ENCODE measurements around the gene ITGB4.

The ITGB4 gene

DNA sequence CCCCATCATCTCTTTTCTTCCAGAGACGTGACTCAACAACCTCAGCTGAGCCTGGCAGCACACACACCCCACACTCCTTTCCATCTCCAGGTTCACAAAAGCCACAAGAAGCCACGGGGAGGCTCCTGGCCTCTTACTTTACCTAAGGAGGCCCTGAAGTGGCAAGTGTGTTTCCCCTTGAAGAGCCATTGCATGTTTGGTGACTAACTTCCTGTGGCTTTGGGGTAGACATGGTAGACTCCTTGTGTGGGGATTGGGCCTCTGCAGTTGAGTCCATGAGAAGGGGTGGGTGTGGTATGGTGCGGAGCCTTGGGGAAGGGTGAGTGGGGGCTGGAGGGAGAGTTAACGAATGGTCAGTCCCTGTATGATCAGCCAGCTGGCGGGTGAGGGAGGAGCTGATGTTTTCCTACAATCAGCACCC lies 29.9 kb upstream of the ITGB4 start:
- ATAC-seq (replicated peaks; ENCODE audit: extremely low read depth, poor library complexity, severe bottlenecking) (no peak), DNase-seq (ENCODE audit: low spot score in 2 of 2) (no peak)
- Mint-ChIP-seq H3K4me1 (peaks cover 48% of the 10 kb centered on the region), H3K27ac (ENCODE audit: low read depth) (no peak overlapping the region), H3K27me3 (no peaks in the 10 kb centered on the region), H3K4me3 (no peak overlapping the region), H3K9me3 (no peaks in the 10 kb centered on the region), H3K36me3 (ENCODE audit: insufficient read depth) (peaks cover 38% of the 10 kb centered on the region)

DNA sequence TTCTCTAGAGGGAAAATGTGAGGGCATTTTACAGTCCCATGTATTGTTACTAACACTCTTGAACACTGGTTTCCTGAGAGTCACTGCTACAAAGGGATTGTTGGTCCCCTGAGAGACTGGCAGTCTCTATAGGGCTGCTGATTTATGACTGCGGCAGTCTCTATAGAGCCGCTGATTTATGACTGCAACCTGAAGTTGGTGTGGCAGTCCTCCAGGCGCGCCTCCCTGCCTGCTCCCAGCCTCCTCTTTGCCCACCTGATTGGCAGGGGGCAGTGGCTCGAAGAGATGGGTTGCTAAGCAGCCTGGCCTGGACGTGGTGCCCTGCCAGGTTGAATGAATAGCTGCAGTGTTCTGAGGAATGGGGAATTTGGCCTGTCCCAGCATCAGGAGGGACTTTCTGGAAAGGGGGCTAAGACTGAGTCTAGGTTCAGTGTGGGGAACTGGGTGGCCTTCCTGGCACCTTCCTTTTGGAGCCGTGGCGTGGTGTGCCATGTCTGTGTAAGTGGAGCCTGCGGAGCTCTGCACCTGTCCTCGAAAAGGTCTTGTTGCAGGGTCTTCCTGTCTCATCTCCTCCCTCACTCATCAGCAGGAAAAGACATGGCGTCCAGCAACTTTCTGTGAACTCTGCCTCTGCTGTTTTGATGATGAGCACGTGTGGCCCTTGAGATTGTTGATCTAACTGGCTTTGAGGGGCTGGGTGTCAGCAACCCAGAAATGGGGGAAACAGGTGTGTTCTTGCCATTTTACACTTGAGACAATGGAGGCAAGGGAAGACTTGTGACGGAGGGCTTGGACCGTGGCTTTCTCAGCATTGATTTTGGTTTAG lies 29.2 kb upstream of the ITGB4 start:
- H3K27ac Mint-ChIP-seq (ENCODE audit: low read depth), result peak overlapping the region; percentile 50
- peaks cover 45% of the 10 kb centered on the region for H3K4me1 Mint-ChIP-seq
- no peaks in the 10 kb centered on the region for H3K27me3 Mint-ChIP-seq
- H3K9me3 Mint-ChIP-seq, result no peaks in the 10 kb centered on the region
- ATAC-seq (replicated peaks; ENCODE audit: extremely low read depth, poor library complexity, severe bottlenecking), result no peak
- H3K36me3 Mint-ChIP-seq (ENCODE audit: insufficient read depth), result peaks cover 40% of the 10 kb centered on the region
- DNase-seq (ENCODE audit: low spot score in 2 of 2), result no peak
- no peak overlapping the region for H3K4me3 Mint-ChIP-seq

GRCh38 chr17:75692976-75693375 lies 28.3 kb upstream of the ITGB4 start:
- H3K36me3 Mint-ChIP-seq (ENCODE audit: insufficient read depth), result peaks cover 37% of the 10 kb centered on the region
- ATAC-seq (replicated peaks; ENCODE audit: extremely low read depth, poor library complexity, severe bottlenecking) (no peak), DNase-seq (ENCODE audit: low spot score in 2 of 2) (no peak)
- peaks cover 49% of the 10 kb centered on the region for H3K4me1 Mint-ChIP-seq
- H3K4me3 Mint-ChIP-seq, result no peak overlapping the region
- H3K9me3 Mint-ChIP-seq, result no peaks in the 10 kb centered on the region
- H3K27me3 Mint-ChIP-seq, result no peaks in the 10 kb centered on the region
- H3K27ac Mint-ChIP-seq (ENCODE audit: low read depth), result peak overlapping the region; percentile 50

GRCh38 chr17:75693500-75694481 lies 27.5 kb upstream of the ITGB4 start:
- peaks cover 44% of the 10 kb centered on the region for H3K4me1 Mint-ChIP-seq
- peaks cover 37% of the 10 kb centered on the region for H3K36me3 Mint-ChIP-seq (ENCODE audit: insufficient read depth)
- DNase-seq (ENCODE audit: low spot score in 2 of 2) (no peak), ATAC-seq (replicated peaks; ENCODE audit: extremely low read depth, poor library complexity, severe bottlenecking) (no peak)
- no peaks in the 10 kb centered on the region for H3K27me3 Mint-ChIP-seq
- peak overlapping the region; percentile 50 for H3K27ac Mint-ChIP-seq (ENCODE audit: low read depth)
- H3K4me3 Mint-ChIP-seq, result no peak overlapping the region
- H3K9me3 Mint-ChIP-seq, result no peaks in the 10 kb centered on the region

GRCh38 chr17:75694536-75694935 lies 26.7 kb upstream of the ITGB4 start:
- Mint-ChIP-seq H3K4me3 (no peak overlapping the region), H3K27me3 (no peaks in the 10 kb centered on the region), H3K27ac (ENCODE audit: low read depth) (no peak overlapping the region), H3K36me3 (ENCODE audit: insufficient read depth) (peaks cover 38% of the 10 kb centered on the region), H3K4me1 (peaks cover 37% of the 10 kb centered on the region), H3K9me3 (no peaks in the 10 kb centered on the region)
- DNase-seq (ENCODE audit: low spot score in 2 of 2) (no peak), ATAC-seq (replicated peaks; ENCODE audit: extremely low read depth, poor library complexity, severe bottlenecking) (no peak)

DNA sequence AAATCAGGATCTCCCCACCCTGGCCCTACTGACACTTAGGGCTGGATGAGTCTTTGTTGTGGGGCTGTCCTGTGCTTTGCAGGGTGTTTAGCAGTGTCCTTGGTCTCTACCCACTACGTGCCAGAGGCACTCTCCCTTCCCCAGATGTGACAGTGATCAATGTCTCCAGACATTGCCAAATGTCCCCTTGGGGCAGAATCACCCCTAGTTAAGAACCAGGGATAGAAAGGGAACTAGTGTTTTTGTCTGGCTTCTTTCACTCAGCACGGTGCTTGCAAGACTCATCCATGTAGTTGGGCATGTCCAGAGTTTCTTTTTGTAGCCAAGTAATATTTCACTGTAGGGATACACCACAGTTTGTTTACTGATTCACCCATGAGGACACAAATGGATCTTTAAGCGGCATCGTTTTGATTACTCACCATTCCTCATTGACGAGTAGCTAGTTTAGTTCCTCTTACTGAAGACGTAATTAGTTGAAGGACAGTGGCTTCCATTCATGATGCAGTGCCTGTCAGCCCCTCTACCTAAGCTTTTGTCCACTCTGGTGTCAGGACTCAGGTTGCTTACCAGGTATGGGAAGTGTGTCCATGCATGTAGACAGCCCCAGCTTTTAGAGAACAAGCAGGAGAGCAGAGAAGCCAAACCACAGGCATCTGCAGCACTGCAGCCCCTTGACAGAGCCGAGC lies 26.0 kb upstream of the ITGB4 start:
- Mint-ChIP-seq H3K9me3 (no peaks in the 10 kb centered on the region), H3K27me3 (no peaks in the 10 kb centered on the region), H3K4me3 (no peak overlapping the region), H3K27ac (ENCODE audit: low read depth) (no peak overlapping the region), H3K4me1 (peaks cover 32% of the 10 kb centered on the region), H3K36me3 (ENCODE audit: insufficient read depth) (peaks cover 44% of the 10 kb centered on the region)
- no peak for ATAC-seq (replicated peaks; ENCODE audit: extremely low read depth, poor library complexity, severe bottlenecking)
- DNase-seq (ENCODE audit: low spot score in 2 of 2), result no peak

DNA sequence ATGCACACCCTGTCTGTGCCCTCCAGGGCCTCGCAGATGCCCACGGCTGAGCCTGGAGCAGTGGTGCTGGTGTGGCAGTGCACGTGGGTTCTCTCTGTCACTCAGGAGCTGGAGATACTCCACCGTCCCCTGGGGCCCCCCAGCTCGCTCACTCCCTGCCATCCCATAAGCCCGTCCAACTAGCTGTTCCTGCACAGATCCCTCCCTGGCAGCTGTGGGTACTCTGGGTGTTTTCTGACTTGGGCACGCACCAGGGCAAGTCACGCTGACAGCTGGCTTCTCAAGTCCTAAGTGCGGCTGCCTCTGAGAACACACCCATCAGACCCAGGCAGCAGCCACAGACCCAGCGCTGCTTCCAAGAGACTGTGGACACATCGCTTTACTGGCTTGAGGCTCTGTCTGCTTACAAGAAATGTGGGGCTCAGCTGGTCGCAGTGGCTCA lies 25.4 kb upstream of the ITGB4 start:
- Mint-ChIP-seq H3K9me3 (no peaks in the 10 kb centered on the region), H3K36me3 (ENCODE audit: insufficient read depth) (peaks cover 45% of the 10 kb centered on the region), H3K27ac (ENCODE audit: low read depth) (no peak overlapping the region), H3K4me3 (no peak overlapping the region), H3K4me1 (peaks cover 26% of the 10 kb centered on the region), H3K27me3 (no peaks in the 10 kb centered on the region)
- ATAC-seq (replicated peaks; ENCODE audit: extremely low read depth, poor library complexity, severe bottlenecking) (no peak), DNase-seq (ENCODE audit: low spot score in 2 of 2) (no peak)

- no peak for ATAC-seq (replicated peaks; ENCODE audit: extremely low read depth, poor library complexity, severe bottlenecking)
- H3K9me3 Mint-ChIP-seq, result no peaks in the 10 kb centered on the region
- H3K27me3 Mint-ChIP-seq, result no peaks in the 10 kb centered on the region
- H3K4me3 Mint-ChIP-seq, result no peak overlapping the region
- peaks cover 13% of the 10 kb centered on the region for H3K4me1 Mint-ChIP-seq
- DNase-seq (ENCODE audit: low spot score in 2 of 2), result no peak
- H3K27ac Mint-ChIP-seq (ENCODE audit: low read depth), result no peak overlapping the region
- peaks cover 48% of the 10 kb centered on the region for H3K36me3 Mint-ChIP-seq (ENCODE audit: insufficient read depth)
Observed at GRCh38 chr17:75697651-75698291, 23.5 kb upstream of the ITGB4 start.

DNA sequence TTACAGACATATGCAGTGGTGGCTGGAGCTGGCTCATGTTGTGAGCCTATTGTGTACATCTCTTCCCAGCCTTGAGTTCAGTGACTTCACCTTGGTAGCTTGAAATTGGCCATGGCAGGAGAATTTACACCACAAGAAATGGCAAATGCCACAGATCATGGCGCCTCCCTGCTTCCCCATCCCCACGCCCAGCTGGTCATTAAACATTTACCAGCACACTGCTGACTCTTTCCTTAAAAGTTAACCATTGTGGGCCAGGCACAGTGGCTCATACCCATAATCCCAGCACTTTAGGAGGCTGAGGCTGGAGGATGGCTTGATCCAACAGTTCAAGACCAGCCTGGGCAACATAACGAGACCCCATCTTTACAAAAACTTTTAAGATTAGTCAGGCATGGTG lies 22.6 kb upstream of the ITGB4 start:
- Mint-ChIP-seq H3K27ac (ENCODE audit: low read depth) (no peak overlapping the region), H3K4me3 (no peak overlapping the region), H3K36me3 (ENCODE audit: insufficient read depth) (peaks cover 40% of the 10 kb centered on the region)

DNA sequence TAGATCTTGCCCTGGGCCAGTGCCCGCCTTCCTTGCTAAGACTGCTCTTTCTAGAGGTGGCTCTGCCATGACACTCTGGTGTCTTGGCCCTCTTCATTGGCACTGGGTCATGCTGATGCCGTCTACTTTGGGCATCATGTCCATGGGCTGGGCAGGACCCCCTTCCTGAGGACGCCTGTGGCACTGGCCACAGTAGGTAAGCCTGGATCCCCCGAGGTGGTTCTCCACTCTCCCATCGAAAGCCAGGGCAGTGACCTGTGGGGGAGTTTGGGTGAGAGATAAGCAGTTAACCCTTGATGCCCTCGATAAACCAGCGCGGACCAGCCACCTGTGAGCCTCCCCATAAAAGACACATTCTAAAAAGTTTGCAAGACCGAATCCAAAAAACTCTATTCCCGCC lies 20.0 kb upstream of the ITGB4 start:
- no peak overlapping the region for H3K4me3 Mint-ChIP-seq
- H3K4me1 Mint-ChIP-seq, result peaks cover 13% of the 10 kb centered on the region
- H3K27me3 Mint-ChIP-seq, result no peaks in the 10 kb centered on the region

More for the DNA sequence above, 22.6 kb upstream of the ITGB4 start:
- ATAC-seq (replicated peaks; ENCODE audit: extremely low read depth, poor library complexity, severe bottlenecking) (no peak), DNase-seq (ENCODE audit: low spot score in 2 of 2) (no peak)
- Mint-ChIP-seq H3K9me3 (no peaks in the 10 kb centered on the region), H3K4me1 (peaks cover 13% of the 10 kb centered on the region), H3K27me3 (no peaks in the 10 kb centered on the region)

GRCh38 chr17:75703191-75703590 lies 18.1 kb upstream of the ITGB4 start:
- H3K4me1 Mint-ChIP-seq, result no peaks in the 10 kb centered on the region
- ATAC-seq (replicated peaks; ENCODE audit: extremely low read depth, poor library complexity, severe bottlenecking) (no peak), DNase-seq (ENCODE audit: low spot score in 2 of 2) (no peak)
- H3K27ac Mint-ChIP-seq (ENCODE audit: low read depth), result no peak overlapping the region
- H3K27me3 Mint-ChIP-seq, result no peaks in the 10 kb centered on the region
- H3K4me3 Mint-ChIP-seq, result no peak overlapping the region
- no peaks in the 10 kb centered on the region for H3K9me3 Mint-ChIP-seq
- peaks cover 44% of the 10 kb centered on the region for H3K36me3 Mint-ChIP-seq (ENCODE audit: insufficient read depth)

More for the DNA sequence above, 20.0 kb upstream of the ITGB4 start:
- Mint-ChIP-seq H3K9me3 (no peaks in the 10 kb centered on the region), H3K27ac (ENCODE audit: low read depth) (no peak overlapping the region), H3K36me3 (ENCODE audit: insufficient read depth) (peaks cover 44% of the 10 kb centered on the region)
- no peak for ATAC-seq (replicated peaks; ENCODE audit: extremely low read depth, poor library complexity, severe bottlenecking)
- no peak for DNase-seq (ENCODE audit: low spot score in 2 of 2)

GRCh38 chr17:75703591-75703990 lies 17.7 kb upstream of the ITGB4 start:
- H3K4me1 Mint-ChIP-seq, result no peaks in the 10 kb centered on the region
- DNase-seq (ENCODE audit: low spot score in 2 of 2), result no peak
- no peak for ATAC-seq (replicated peaks; ENCODE audit: extremely low read depth, poor library complexity, severe bottlenecking)
- H3K9me3 Mint-ChIP-seq, result no peaks in the 10 kb centered on the region
- H3K4me3 Mint-ChIP-seq, result no peak overlapping the region
- H3K27ac Mint-ChIP-seq (ENCODE audit: low read depth), result no peak overlapping the region
- H3K27me3 Mint-ChIP-seq, result no peaks in the 10 kb centered on the region
- peaks cover 46% of the 10 kb centered on the region for H3K36me3 Mint-ChIP-seq (ENCODE audit: insufficient read depth)
